H4 (cell line): ENCODE data around the gene SRMS. TPM values are rescaled to one million over a fixed set of nuclear protein-coding genes. Genes with fewer than 3 reads are reported as not detected.

Experiments used
- DNase-seq: peaks from one replicate; pipeline ENCODE4 v3.0.0-alpha.2; 2015; ENCODE audit warnings: low spot score
- total RNA-seq: library from RNA; depleted of rRNA; stranded (reverse); fragments of >200 nt; shearing (Covaris generic); gene quantifications from 2 replicates; pipeline ENCODE4 v1.2.3, GENCODE V29; 2014

The SRMS gene
- total RNA-seq, 1 experiment from 2014 or later = not detected

DNA sequence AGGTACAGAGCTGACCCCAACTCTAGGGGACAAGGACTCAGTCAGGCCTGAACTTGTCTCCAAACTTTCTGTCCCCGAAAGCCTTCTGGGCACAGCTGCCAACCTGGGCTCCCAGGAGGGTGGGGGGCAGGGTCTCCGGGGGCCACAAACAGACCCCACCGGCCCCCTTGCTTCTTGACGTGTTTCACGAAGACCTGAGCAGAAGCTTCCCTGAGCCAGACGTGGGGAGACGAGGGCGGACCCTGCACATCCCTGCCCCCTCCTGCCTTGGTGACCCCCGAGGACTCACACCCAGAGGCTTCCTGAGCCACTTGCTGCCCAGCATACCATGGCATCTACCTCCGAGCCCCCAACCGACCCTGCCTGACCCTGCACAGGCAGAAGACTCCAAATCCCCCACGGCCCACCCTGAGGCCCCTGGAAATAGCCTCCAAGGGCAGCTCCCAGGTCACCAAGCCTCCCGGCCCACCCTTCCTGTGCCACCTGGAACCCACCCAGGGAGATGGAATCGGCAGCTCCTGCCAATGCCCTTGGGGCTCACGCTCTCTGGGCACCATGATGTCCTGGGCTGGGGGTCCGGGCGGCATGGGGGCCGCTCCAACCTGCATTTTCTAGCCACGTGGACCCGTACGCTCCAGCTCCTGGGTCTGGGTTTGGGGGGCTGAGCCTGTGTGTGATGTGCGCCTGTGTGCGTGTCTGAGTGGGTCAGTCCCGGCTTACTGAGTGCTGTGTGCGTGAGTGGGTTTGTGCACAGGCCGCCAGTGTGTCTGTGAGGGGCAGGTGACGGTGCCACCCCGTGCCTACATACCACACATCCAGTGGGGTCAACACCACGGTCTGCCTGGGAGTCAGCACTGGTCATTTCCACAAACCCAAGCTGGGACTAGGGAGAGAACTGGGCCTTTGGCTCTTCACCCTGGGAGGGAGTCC is 7.8 kb downstream of the SRMS start:
- DNase-seq = no peak

DNA sequence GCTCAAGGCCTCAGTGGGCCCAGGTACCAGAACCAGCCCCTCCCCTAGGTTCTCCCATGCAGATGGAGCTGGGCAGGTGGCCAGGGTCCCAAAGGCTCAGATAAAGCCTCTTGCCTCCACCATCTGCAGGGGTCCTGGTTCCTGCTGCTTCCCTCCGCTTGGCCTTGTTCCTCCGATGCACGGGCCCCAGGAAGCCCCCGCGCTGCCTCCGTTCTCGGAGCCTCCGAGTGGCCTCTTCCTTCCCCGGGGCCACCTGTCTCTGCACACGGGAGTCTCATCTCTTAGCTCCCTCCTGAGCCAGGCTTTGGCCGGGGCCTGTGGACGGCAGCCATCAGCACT is 8.5 kb downstream of the SRMS start:
- no peak for DNase-seq

DNA sequence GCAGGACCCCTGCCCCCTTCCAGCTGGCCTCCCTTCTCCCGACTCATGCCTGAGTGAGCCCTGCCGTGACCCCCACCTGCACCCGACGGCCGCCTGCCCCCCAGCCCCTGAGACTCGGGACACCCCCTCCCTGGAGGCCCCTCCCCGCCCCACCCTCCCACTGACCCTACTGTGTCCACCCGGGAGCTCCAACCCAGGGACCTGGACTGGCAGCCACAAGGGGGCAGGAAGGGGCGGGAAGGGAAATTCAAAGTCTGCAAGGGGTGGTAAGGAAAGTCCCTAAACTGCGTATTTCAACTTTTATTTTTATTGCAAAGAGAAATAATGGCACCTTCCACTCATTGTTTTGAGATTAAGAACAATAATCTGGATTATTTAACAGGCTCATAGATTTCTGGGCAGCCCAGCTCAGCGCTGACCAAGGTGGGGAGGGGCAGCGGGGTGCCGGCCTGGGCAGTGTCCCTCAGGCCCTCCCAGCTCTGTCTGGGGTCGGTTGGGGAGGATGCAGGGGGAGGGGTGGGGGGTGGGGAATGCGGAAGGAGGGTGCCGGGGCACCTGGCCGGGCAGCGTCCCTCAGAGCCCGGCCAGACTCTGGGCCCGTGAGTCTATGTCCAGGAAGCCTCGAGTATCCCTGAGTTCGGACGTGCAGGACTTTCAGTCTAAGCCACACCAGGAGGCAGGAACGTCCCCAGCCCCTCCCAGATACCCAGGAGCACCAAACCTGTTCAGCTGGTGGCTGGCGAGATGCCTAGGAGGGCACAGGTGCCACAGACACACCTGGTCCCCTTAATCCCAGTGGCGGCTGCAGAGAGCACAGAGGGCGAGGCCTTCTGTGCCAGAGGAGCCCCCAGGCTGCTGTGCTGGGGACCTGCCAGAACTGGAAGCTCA is 9.1 kb downstream of the SRMS start:
- DNase-seq = no peak

DNA sequence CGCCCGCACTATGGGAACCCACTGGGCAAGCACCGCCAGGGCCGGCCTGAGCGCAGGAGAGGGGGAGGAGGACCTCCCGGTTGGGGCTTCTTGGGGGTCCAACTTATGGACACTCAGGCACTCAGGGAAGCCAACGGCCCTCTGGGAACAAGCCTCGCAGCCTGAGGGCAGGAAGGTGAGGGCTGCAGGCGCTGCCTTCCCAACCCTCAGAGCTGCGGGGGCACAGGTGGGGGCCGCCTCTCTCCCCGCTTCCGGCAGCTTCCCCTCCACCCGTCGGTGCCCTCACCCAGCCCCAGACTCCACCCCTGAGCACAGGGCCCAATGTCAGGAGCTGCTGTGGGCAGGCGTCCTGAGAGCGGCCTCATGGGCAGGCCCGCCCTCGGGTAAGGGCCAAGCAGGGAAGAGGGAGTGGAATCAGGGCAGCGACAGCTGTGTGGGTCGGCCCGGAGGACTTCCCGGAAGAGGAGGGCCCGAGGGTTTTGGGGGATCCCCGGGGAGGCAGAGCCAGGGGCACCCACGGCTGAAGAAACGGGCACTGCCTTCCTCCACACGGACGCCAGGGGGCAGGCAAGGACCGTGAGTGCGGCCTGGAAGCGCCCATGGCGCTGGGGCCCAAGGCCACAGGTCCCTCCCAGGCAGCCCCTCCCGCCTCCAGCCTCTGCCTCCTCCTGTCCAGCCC is 9.9 kb downstream of the SRMS start:
- DNase-seq = peak; percentile 90

DNA sequence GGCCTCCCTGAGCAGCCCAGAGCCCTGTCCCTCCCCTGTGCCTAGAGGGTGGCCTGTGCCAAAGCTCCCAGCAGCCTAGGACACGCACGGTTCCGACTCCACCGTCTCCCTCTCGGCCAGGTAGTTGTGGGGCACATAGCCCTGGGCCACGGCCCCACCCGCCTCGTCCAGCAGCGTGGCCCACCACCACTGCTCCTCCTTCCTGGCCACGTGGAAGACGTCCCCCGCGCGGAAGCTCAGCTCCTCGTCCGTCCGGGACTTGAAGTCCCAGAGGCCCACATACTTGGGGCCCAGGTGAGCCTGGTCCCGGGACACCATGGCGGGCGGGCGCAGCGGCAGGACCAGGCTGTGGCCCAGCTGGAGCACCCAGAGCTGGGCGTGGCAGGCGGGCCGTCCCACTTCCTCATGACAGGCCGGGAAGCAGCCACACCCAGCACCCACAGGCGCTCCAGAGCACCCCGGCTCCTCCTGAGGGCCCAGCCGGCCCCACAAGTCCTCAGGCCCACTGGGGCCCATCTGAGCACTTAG is 10.5 kb downstream of the SRMS start, which contains the start of gene PTK6:
TSS of gene PTK6 (minus strand) at position 380 of the 528 bp plus-strand sequence. CDS start at position 318, 62 bp downstream.
- DNase-seq = no peak

DNA sequence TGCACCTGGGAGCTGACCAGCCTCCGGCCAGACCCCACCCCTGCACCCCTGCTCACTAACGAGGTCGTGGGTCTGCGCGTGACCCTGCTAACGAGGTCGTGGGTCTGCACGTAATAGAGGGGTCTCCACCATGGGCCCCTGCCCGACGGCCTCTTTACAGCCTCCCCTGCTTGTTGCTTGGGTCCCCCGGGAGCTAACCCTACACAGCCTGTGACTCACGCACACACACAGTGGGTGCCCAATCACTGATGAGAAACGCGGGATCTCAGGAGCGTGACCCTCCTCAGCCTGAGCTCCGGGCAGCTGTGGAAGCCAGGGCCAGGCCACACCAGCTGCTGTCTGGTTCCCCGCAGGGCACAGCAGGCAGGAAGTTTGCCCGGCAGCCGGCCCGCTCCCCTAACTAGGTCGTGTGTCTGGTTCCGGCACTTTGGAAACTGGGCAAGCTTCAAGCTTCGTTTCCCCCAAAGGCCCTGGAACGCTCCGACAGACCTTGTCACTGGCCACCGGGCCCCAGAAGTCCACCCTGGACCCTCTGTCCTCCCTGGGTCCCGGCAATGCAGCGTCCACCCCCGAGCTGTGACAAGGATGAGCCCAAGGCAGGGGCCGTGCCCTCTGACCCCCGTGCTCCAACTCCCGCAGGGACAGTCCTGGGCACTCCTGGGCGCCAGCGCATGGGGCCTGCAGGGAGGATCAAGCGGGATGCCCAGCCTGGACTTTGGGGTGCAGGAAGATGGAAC is 11.1 kb downstream of the SRMS start:
- no peak for DNase-seq

DNA sequence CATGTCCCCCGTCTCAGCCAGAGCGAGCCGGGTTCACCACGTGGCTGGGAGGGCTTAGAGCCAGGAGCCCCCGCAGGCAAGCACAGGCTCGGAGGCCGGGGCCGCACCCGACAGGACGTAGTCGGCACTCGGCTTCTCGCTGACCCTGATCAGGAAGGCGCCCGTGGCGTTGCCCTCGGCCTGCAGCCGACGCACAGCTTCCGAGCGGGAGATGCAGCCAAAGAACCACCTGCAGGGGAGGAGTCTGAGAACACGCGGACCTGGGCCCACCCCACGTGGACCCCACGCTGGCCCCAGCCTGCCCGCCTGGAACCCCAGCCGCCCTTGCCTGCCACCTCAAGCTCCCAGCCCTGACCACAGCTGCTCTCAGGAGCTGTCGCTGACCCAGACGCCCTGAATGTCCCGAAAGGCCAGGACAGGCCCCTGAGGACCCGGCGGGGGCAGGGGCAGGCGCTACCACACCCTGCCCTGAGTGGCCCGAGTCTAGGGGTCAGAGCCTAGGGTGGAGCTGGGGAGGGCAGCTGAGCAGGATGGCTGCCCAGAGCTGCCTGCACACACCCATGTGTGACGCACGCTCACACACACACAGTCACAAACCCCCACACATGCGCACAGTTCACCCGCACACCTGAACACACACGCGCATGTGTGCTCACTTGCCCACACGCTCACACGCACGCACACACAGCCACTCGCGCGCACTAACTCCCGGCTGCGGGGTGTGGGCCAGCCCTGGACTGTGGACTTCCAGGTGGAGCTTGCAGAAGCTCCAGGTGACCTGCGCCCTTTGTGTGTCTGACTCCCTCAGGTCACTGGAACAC is 12.5 kb downstream of the SRMS start:
- no peak for DNase-seq

DNA sequence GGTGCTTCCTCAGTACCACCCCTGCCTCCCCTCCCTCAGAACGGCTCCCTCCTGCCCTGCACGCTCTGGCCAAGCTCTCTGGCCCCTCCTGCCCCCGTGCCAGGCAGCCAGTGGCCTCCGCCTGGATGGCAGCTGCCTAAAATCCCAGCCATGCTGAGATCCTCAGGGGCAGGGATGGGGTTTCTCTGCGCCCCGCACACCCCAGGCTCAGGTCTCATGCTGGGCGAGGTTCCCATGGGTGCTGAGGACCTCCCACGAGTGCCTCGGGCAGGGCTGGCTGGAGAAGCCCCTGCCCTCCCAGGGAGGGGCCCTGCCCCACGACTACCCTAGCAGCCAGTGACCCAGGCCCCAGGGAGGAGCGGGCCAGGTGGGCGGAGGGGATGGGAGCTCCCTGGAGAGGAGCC is 13.1 kb downstream of the SRMS start:
- no peak for DNase-seq

DNA sequence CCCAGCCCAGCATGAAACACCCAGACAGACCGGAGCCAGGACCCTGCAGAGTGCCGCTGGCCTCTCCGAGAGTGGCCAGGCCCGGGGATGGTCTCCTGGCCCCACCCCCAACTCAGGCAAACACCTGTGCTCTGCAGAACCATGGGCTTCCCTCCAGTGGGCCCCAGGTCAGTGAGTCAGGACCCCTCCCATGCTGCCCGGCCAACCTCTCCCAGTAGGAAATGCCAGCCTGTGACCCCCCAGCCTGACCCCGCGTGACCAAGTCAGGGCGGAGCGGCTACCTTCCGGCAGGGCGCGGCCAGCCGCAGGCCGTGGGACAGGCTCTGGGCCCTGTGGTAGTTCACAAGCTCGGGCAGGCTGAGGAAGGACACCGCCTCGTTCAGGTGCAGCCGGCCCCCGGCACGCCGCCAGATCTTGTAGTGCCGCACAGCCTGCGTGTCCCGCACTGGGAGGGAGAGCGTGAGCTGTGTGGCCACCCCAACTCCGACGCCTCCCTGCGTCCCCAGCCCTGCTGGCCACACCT is 13.6 kb downstream of the SRMS start:
- DNase-seq = no peak

DNA sequence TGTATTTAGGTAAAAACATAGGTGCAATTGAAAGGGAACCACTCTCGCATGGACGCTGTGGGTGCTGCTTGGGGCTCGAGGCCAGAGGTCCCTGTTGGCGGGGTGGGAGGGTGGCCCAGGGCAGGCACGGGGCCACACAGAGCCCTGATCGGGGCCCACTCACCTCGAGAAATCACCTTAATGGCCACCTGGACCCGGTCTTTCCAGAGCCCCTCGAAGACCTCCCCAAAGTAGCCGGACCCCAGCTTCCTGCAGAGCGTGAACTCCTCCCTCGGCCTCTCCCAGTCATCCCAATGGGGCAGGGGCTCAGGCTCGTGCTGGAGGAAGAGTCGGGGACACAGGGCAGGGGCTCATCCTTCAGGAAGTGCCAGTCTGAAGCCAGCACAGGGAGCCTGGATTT is 14.2 kb downstream of the SRMS start:
- no peak for DNase-seq

DNA sequence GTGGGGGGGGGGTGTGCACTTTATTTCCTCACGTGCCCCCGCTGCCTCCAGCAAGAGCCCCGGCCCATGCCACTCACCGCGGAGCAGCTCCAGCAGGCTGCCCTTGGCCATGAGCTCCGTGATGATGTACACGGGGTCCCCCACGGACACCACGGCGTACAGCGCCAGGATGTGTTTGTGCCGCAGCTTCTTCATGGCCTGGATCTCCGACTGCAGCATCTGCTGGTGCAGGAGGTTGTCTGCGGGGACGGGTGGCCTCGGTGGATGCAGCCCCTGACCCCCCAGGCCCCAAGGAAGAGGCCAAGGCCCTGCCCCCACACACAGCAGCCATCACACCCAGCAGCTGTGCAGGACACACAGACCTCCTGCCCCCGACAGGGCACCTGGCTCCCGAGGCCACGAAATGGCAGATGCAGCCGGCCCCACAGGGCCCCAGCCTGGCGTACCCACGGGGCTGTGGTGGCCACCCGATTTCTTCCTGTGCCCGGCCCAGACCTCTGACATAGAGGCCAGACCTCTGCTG is 15.0 kb downstream of the SRMS start:
- DNase-seq = no peak

DNA sequence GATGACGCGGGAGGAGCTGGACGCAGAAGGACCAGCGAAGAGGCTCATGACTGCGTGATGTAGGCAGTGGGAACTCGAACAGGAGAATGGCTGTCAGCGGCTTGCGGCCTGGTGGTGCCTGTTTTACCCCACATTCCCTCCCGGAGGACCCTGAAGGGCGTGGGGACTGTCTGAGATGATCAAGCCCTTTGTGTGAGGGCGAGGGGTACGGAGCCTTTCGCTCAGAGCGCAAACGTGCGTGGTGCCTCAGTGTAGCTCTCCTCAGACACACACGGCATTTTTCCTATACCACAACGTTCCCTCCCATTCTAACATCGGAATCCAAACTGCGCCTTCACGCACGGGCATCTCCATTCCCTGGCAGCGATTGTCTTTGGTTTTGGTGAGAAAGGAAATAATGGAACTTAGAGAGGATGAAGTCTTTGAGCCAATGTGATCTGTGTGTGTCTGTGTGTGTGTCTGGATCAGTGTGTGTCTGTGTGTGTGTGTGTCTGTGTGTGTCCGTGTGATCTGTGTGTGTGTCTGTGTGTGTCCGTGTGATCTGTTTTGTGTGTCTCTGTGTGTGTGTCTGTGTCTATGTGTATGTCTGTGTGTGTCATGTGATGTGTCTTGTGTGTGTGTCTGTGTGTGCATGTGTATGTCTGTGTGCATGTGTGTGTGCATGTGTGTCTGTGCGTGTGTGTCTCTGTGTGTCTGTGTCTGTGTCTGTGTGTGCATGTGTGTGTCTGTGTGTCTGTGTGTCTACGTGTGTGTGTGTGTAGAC is 15.7 kb downstream of the SRMS start:
- no peak for DNase-seq

DNA sequence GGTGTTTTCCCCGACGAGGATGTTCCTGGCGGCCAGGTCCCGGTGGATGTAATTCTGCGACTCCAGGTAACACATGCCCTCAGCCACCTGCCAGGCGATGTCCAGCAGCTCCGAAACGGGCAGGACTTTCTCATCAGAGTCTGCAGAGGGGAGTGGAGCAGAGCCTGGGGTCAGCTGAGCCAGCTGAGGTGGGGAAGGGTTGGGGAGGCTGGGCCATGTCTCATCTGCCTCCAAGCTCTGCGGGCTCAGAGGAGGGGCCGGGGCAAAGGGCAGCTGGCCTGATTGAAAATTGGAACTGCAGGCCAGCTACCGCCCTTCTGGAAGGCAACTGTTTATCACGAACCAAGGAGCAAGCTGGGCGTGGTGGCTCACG is 16.8 kb downstream of the SRMS start:
- DNase-seq = no peak

DNA sequence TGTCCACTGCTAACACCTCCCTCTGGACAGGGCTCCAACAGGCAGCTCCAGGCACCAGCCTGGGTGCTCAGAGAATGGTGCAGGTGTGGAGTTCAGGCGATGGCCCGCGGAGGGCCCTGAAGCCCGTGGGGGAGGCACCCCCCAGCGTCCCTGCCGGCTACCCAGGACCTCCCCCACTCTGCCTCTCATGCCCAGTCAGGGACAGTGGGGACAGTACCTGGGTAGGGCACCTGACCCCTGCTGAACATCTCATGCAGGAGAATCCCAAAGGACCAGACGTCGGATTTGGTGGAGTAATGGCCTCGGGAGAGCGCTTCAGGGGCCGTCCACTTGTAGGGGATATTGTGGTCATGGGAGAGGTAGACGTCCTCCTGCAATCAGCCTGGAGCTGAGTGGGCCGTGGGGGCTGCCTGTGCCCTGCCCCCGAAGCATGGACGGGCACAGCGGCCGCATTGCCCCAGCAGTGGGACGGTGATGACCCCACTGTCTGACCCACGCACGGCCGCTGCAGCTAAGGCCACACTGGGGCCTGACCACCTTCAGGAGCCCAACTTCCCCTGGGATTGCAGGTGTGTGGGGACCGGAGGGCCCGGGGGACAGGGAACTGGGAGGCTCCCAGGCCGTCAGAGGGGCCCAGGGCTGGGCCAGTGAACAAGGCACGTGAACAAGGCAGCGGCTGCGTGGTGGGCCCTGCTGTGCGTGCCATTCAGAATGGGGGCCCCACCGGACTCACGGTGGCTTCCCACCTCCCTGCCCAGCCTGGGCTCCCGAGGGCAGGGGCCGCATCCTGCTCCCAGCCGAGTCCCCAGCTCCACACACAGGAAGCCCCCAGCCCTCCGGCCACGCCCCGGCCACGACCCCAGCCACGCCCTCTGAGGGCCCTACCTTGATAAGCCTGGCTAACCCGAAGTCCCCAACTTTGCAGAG is 17.4 kb downstream of the SRMS start:
- DNase-seq = no peak

DNA sequence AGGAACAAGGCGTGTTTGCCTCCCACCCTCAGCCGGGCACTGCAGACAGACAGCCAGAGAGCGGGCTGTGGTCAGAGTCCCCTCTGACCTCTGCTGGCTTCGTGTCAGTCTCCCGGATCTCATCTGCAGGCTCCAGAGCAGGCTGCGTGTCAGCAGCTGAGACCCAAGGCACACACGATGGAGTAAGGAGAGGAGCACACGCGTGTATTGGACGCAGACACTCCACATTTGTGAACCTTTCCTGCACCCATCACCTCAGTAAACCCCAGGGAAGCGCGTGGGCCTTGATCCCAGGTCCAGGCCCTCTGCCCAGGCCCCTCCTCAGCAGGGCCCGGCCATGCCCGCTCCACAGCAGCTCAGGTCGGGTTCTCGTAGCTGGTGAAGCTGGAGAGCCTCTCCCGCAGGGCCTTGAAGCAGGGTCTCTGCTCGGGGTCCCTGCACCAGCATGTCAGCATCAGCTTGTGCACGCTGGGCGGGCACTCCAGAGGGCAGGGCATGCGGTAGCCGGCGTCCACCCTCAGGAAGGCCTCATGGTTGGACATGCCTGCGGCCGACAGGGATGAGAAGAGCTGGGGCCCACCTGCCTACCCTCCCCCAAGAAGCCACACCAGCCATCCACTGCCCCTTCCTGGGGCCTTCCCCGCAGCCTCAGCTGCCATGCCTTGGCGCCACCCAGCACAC is 18.2 kb downstream of the SRMS start:
- no peak for DNase-seq

DNA sequence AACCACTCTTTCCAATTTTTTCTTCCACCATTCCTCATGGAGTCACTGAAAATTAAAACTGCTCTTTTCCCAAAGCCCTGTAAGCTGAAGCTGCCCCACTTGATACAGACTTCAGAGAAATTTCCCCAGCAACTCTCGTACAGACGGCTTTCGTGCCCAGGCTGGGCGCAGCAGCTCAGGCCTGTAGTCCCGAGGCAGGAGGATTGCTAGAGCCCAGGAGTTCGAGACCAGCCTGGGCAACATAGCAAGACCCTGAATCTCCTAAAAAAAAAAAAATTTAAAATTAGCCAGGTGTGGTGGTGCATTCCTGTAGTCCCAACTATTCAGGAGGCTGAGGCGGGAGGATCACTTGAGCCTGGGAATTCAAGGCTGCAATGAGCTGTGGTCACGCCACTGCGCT is 20.4 kb downstream of the SRMS start:
- no peak for DNase-seq

DNA sequence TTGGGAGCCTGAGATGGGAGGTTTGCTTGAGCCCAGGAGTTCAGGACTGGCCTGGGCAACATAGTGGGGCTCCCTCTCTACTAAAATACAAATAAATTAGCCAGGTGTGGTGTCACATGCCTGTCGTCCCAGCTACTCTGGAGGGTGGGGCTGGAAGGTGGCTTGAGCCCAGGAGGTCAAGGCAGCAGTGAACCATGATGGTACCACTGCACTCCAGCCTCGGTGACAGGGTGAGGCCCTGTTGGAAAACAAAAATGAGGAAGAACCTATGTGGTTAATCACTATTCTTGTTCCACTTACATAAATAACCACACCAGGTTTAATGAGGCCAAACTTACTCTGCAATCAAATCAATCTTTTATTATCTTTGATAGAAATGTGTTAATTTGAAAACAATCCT is 21.6 kb downstream of the SRMS start:
- DNase-seq = no peak
